Right lobe of liver (tissue), 4 donors: ENCODE data around the gene ADPRH.

Experiments
- CTCF ChIP-seq, 4 donors: fragments of 200-600 bp in 3 of 4; fragments of 450-650 bp in 1 of 4; IDR thresholded peaks; one replicate each; pipeline versions ENCODE4 v1.5.1 to v1.8.0; 2016 to 2022; ENCODE audit warnings: antibody characterized with exemption in 4 of 4, mild to moderate bottlenecking in 2 of 4
- POLR2A ChIP-seq: fragments of 450-650 bp; IDR thresholded peaks from one replicate; pipeline ENCODE4 v1.6.1; 2017; ENCODE audit warnings: antibody characterized with exemption, mild to moderate bottlenecking
- donor health status: DM: no; HTN: no; CAD: no.
- donor health status: DM: no; HTN: no; CAD: no.
- donor health status: DM: no; HTN: yes; CAD: no.

- TF ChIP-seq POLR2A, result no peak
- TF ChIP-seq CTCF (IDR thresholded peaks at IDR 0.05), result no peak
Measured at GRCh38 chr3:119555929-119556328, 23.4 kb upstream of the ADPRH start.
